SU-DHL-6 (cell line): ENCODE data around the gene GRB10.

Experiments used
- H2AFZ ChIP-seq: fragments of 200-600 bp; sonication (generic); 2 replicates; pipeline ENCODE4 v1.6.1; 2014; ENCODE audit warnings: low read depth, mild to moderate bottlenecking, moderate library complexity, mixed read lengths, antibody characterized with exemption, low read length; ENCODE audit not compliant: severe bottlenecking
- H3F3A ChIP-seq: fragments of 200-600 bp; shearing (Covaris generic); 2 replicates; pipeline ENCODE4 v1.6.0; 2016; ENCODE audit warnings: antibody characterized with exemption, mild to moderate bottlenecking; ENCODE audit not compliant: insufficient read depth
- H3K27ac ChIP-seq: fragments of 200-600 bp; sonication (generic); 2 replicates; pipeline ENCODE4 v1.5.1; 2016; ENCODE audit warnings: low read depth, mild to moderate bottlenecking, low read length, moderate library complexity, mixed read lengths
- H3K27me3 ChIP-seq: fragments of 200-600 bp; sonication (generic), shearing (Covaris generic); 2 replicates; pipeline ENCODE4 v1.6.0; 2014; ENCODE audit warnings: mild to moderate bottlenecking, low read length
- H3K36me3 ChIP-seq: fragments of 200-600 bp; sonication (generic); 2 replicates; pipeline ENCODE4 v1.6.1; 2014; ENCODE audit warnings: mild to moderate bottlenecking, low read length, mixed read lengths
- H3K4me2 ChIP-seq: fragments of 300-600, 200-600 bp; shearing (Covaris generic), sonication (generic); 2 replicates; pipeline ENCODE4 v1.6.0; 2014; ENCODE audit warnings: low read length, low read depth, mild to moderate bottlenecking; ENCODE audit not compliant: poor library complexity, severe bottlenecking
- H3K4me3 ChIP-seq: fragments of 200-600 bp; sonication (generic); 2 replicates; pipeline ENCODE4 v1.5.1; 2014; ENCODE audit warnings: antibody characterized with exemption, low read length, mild to moderate bottlenecking, mixed read lengths; ENCODE audit not compliant: insufficient read depth, poor library complexity, severe bottlenecking
- H3K79me2 ChIP-seq: fragments of 200-600 bp; sonication (generic); 2 replicates; pipeline ENCODE4 v1.6.1; 2014; ENCODE audit warnings: mild to moderate bottlenecking, low read length, moderate library complexity; ENCODE audit not compliant: insufficient read depth
- H3K9ac ChIP-seq: fragments of 200-600 bp; sonication (generic); 2 replicates; pipeline ENCODE4 v1.7.0; 2014; ENCODE audit warnings: mild to moderate bottlenecking, low read length
- H3K9me2 ChIP-seq: fragments of 200-600 bp; sonication (generic); replicated peaks from 2 replicates; pipeline ENCODE4 v1.6.1; 2014; ENCODE audit warnings: low read length; ENCODE audit not compliant: insufficient read depth
- H3K9me3 ChIP-seq: fragments of 200-600 bp; sonication (generic); 2 replicates; pipeline ENCODE4 v1.6.1; 2014; ENCODE audit warnings: low read length, mixed read lengths; ENCODE audit not compliant: insufficient read depth
- H4K20me1 ChIP-seq: fragments of 200-600 bp; sonication (generic); 2 replicates; pipeline ENCODE4 v1.6.1; 2014; ENCODE audit warnings: low read depth, mild to moderate bottlenecking, antibody characterized with exemption, low read length, moderate library complexity, mixed read lengths
- CTCF ChIP-seq: fragments of 200-600 bp; sonication (generic); IDR thresholded peaks from one replicate; pipeline ENCODE4 v1.5.1; 2017; ENCODE audit warnings: antibody characterized with exemption, mild to moderate bottlenecking, low read length, moderate library complexity; ENCODE audit not compliant: insufficient read depth, poor library complexity, severe bottlenecking
- EZH2phosphoT487 ChIP-seq: fragments of 200-600 bp; sonication (generic), shearing (Covaris generic); conservative IDR thresholded peaks from 2 replicates; pipeline ENCODE4 v1.6.1; 2018; ENCODE audit warnings: mild to moderate bottlenecking, antibody characterized with exemption, low read length, moderate library complexity, mixed read lengths

Gene GRB10

DNA sequence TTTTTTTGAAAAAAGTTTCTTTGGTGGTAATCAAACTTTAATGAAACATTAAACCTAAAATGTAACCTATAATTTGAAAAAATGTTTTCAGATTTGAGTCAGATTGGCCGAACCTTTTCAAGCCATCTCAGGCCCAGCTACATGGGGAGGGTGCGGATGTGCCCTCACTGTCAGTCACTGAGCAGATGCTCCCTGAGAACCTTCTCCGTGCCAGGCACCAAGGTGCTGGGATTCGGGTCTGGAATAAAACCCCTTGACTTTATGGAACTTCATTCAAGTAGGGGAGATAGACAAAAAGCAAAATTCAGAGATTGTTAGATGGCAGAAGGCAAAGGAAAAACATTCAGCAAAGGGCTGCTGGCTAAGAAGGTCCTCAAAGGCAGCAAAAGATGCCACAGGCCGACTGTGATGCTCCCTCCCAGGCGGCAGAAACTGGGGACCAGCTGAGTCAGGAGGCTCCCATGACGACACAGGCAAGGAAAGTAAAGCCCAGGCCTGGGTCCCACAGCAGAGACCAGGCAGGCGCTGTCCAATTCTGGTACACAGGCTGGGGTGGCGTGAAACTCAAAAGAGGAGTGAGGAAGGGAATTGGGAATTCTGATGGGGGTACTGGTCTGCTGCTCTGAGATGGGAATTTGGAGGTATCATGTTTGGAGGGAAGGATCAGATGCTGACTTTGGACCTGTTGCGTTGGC is 135.3 kb downstream of the GRB10 start:
- no peaks in the 10 kb centered on the region for H3K9me3 ChIP-seq
- H3K27me3 ChIP-seq = no peaks in the 10 kb centered on the region
- H2AFZ ChIP-seq = no peak overlapping the region
- no peaks in the 10 kb centered on the region for H3F3A ChIP-seq
- no peak overlapping the region for H3K9ac ChIP-seq
- H3K4me2 ChIP-seq = no peak overlapping the region
- no peaks in the 10 kb centered on the region for H3K79me2 ChIP-seq
- no peak for TF ChIP-seq EZH2phosphoT487
- TF ChIP-seq CTCF = no peak
- H3K9me2 ChIP-seq = no peaks in the 10 kb centered on the region
- H4K20me1 ChIP-seq = no peaks in the 10 kb centered on the region
- H3K36me3 ChIP-seq = no peaks in the 10 kb centered on the region
- no peak overlapping the region for H3K27ac ChIP-seq
- H3K4me3 ChIP-seq = no peak overlapping the region

- H3K9me3 ChIP-seq = no peaks in the 10 kb centered on the region
- H3K4me2 ChIP-seq = no peak overlapping the region
- no peak overlapping the region for H2AFZ ChIP-seq
- no peak overlapping the region for H3K4me3 ChIP-seq
- no peaks in the 10 kb centered on the region for H3K9me2 ChIP-seq
- TF ChIP-seq EZH2phosphoT487 = no peak
- TF ChIP-seq CTCF = no peak
- H3F3A ChIP-seq = no peaks in the 10 kb centered on the region
- no peaks in the 10 kb centered on the region for H3K27me3 ChIP-seq
- H4K20me1 ChIP-seq = no peaks in the 10 kb centered on the region
- no peak overlapping the region for H3K27ac ChIP-seq
- H3K9ac ChIP-seq = no peak overlapping the region
- H3K36me3 ChIP-seq = no peaks in the 10 kb centered on the region
- H3K79me2 ChIP-seq = no peaks in the 10 kb centered on the region
Observed at GRCh38 chr7:50646069-50646468, 136.6 kb downstream of the GRB10 start.

GRCh38 chr7:50645186-50645585 is 137.5 kb downstream of the GRB10 start:
- no peak overlapping the region for H3K4me3 ChIP-seq
- H3K9me3 ChIP-seq = no peaks in the 10 kb centered on the region
- H3K9me2 ChIP-seq = no peaks in the 10 kb centered on the region
- H4K20me1 ChIP-seq = no peaks in the 10 kb centered on the region
- no peaks in the 10 kb centered on the region for H3K27me3 ChIP-seq
- no peak overlapping the region for H3K27ac ChIP-seq
- no peaks in the 10 kb centered on the region for H3K36me3 ChIP-seq
- H3K4me2 ChIP-seq = no peak overlapping the region
- no peaks in the 10 kb centered on the region for H3F3A ChIP-seq
- H3K79me2 ChIP-seq = no peaks in the 10 kb centered on the region
- no peak for TF ChIP-seq EZH2phosphoT487
- no peak for TF ChIP-seq CTCF
- H3K9ac ChIP-seq = no peak overlapping the region
- H2AFZ ChIP-seq = no peak overlapping the region
